Stimulated activated CD4-positive, alpha-beta T cell treated with anti-CD3 and anti-CD28 coated beads, TNF-alpha, amount 100 ng/mL, for 1 hour (primary cell): ENCODE results near the gene TMEM252.

Experiments used
- DNase-seq, 3 donors: peaks; one replicate each; pipeline ENCODE4 v3.0.0-alpha.2; 2020; ENCODE audit warnings: low read depth in 3 of 3, low spot score in 1 of 3

Gene TMEM252

DNA sequence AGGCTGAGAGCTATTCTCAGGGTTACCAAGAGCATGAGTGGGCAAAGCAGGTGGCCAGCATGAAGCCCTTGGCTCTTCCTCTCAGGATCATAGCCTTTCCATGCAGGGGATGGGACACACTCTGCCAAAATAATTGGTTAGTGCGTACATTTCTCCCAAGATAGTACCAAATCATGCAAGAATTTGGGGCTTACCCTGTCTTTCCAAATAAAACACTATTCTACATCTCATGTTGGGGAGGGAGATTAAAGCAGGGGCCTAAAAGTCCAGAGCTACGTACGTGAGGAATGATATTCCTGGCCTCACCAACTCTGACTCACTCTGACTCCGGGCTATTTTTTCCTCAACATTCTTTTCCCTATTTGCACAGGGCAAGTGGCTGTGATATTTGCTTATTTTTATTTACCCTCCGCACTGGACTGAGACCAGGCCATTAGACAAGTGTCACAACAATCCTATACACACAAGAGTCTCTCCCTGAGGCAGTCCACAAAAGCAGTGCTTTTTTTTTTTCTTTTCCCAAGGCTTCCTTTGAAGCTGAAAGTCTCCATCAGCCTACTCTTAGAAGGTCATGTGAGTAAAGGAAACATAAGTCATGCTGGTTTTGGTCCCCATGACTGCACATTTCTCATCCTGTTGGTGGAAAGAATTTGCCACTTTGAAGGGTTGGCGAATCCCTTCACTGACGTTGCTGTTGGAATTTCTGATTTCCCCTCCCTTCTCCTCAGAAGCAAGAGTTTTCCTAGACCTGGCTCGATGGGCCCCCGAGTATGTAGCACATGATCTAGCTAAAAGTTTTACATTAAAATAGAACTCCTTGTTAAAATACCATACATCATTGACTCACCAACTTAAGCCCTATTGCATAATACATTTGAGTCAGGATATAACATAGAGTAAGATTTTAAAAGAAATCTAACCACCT is 40.0 kb downstream of the TMEM252 start:
- no peak for DNase-seq

DNA sequence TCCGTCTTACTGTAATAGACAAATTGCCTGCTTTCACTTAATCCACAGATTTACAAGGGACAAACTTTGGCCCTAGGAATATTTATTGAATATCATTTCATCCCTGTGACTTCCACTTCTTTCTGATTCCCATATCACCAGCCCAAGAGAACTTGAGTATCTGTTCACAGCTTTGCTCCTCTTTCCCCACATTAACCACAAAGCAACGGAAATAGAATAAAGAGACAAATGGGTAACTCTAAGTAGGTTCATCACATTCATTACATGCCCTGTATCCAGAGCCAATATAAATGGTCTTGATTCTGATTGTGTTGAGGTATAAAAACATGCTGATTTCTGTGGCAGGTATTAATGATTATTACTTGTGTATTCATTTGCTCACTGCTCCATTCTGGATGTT is 41.9 kb downstream of the TMEM252 start:
- no peak for DNase-seq

DNA sequence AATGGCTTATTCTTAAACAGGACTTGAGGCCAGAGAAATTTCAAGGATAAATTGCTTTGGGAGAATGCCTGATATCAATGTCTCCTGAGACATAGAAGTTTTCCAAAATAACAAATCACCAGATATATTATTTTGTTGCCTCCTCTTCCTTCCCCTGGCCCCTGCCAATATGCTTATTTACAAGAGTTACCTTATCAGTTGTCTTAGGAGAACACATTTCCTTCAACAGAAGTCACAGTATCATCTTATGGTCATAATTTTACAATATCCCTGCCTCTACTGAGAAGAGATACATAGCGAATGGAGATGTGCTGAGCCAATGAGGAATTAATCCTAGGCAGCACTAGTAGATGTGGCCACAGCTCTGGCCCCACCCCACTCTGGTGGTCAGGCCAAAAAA is 43.1 kb downstream of the TMEM252 start:
- DNase-seq: no peak

DNA sequence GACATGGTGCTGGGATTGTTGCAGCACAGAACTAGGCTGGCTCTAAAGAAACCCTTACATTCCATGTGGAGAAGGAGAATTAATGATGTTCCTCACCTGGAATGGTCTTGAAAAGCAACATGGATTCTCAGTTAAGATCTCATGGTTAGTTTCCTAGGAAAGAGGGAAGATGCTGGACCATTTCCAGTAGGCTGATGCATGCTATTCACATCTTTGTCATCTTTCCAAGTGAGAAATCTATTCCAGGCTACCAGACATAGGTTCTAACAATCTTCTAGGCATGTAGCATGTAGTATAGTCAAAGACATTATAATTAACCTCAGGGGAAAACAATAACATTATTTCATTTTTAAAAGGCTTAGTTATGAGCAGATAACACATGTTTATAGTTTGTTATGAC is 44.3 kb downstream of the TMEM252 start:
- DNase-seq: no peak

DNA sequence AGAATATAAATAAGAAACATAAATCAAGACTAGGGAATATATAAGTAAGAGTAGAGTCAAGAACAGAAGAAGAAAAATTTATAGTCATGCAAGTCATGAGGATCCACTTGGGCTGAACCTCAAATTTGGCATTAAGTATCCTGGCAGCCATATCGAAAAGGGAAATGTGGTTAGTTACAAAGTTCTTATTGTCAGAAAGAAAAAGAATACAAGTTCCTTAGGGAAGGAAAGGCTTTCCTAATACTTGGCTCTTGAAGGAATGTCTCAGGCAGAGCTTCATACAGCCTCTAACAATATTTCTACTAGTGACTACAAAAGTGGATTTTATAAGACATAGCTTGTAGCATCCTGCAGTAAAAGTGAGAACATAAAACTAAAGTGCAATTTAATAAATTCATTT is 45.4 kb downstream of the TMEM252 start:
- DNase-seq: no peak

DNA sequence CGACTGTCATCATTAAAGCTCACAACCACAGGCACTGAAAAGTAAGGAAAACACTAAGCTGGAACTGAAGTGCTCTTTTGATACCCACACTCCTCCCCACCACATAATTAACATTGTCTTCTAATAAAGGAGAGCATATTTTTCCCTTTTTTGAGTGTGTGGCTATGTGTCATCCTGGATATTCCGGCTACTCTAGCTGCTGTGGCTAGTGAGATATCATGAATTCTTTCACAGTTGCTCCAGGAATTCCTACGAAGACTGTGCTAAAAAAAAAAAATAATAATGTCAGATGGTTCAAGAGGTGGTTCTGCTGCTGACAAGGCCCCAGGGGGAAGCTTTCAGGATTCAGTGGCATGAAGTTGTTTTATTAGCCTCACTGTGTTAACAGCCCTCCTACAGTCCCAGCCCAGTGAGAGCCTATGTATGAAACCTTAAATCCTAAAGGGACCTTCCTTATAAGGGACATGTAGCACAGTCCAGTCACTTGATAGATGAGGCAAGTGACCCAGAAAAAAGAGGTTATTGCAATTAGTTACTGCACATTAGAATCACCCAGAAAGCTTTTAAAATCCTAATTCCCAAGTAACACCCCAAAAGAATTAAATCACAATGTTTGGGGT is 46.6 kb downstream of the TMEM252 start:
- no peak for DNase-seq

DNA sequence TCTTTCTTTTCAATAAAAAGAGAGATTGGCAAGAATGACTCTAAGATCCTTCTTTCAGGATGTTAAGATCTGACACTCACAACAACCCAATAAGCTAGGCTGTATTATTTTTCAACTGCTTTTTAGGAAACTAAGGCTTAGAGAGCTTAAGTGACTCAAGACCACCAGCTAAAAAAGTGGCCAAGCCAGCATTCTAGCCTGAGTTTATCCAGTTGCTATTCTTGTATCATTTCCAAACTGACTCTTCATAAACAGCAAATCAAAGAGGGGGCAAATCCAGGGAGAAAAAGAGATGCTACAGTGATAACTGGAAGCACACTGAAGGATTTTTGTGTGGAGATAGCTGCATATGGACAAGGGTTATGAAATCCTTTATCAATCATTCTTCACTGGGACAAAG is 47.1 kb downstream of the TMEM252 start:
- DNase-seq: no peak

DNA sequence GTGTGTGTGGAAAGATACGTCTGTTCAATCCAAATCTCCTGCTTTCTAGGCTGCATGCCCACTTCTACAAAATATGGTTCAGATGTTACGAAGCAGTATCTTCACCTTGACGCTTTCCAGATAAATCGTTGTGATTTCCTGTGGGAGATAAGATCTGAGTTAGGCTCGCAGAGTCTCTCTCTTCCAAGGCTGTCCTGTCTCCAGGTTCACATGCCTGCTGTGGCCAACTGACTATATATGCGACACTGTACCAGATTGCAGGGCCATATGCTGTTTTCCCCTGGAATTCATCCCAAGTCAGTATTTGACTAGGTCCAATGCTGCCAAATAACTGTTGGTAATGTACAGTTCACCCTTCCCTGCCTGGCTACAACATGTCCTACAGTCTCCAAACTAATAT is 47.9 kb downstream of the TMEM252 start:
- no peak for DNase-seq

DNA sequence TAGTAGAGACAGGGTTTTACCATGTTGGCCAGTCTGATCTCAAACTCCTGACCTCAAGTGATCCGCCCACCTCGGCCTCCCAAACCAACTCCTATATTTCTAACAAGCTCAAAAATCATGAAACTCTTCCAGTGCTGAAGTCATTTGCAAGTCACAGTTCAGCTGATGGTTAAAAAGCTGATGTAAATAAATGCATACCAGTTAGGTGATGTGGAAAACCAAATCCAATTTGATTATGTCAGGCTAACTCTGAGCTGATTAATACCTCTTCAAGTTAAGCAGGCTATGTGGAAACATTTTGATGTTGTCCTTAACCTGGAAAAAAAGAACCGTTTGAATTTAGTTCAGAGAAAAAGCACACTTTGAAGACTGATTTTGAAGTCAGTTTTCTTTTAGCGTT is 51.0 kb downstream of the TMEM252 start:
- DNase-seq: no peak

DNA sequence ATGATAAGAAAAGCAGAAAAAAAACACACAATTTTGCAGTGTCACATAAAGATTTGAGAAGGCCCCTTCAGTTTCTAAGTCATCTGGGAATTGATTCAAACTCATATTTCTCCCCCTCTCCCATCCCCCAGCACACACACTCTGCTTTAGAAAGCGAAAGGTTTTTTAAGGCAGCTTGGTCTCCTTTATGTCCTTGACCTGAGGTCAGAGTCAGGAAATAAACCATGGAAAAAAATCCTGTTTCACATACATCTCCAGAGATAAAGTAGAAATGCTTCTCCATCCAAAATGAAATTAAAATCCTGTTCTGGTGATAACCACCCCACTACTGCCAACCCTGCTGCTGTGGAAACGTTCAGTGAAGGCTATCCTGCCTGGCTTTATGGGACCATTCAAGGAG is 52.6 kb downstream of the TMEM252 start:
- no peak for DNase-seq
